Measurements from ENCODE around the gene INTS1.
A peak's percentile ranks its signal among the peaks of the same experiment; 100 is the strongest.

INTS1 gene

DNA sequence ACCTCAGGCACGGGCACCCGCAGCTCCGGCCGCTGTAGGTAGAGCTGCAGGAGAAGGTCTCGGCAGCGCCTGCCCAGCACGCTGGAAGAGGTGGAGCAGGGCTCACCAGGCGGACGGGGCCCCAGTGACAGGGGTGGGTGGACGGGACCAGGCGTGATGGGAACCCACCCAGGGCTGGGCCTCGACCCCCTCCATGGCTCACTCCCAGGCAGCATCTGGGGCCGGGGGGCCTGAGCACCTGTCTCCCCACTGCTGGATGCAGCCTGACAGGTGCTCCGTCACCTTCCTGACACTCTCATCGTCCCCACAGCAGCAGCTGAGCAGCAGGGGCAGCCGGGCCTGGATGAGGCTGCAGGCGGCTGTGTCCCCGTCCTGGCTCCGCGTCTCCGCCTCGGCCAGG lies 28.2 kb downstream of the INTS1 start:
- no peak for TF ChIP-seq POLR2AphosphoS5 (IDR thresholded peaks at IDR 0.05; ENCODE audit: low read depth, low read length)

DNA sequence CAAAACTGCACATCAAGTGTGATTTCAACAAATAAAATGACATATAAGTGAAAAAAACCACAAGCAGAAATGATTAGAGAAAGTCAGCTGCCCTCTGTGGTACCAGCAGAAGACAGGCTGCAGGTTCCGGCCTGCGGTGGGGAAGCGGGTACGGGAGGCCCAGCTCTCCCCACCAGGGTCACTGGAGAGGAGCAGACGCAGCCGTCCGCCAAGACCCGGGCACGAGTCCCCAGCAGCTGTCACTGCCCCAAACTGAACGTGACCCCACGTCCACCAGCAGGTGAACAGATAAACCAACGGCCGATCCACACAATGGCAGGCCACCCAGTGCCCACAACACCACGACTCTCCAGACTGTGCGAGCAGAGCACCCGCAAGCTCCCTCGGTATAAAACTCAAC lies 28.8 kb downstream of the INTS1 start:
- no peak for TF ChIP-seq FOXP2 (optimal IDR thresholded peaks at IDR 0.05; ENCODE audit: borderline replicate concordance, extremely low read depth, extremely low read length, insufficient read depth)
- TF ChIP-seq, protein P1, sequence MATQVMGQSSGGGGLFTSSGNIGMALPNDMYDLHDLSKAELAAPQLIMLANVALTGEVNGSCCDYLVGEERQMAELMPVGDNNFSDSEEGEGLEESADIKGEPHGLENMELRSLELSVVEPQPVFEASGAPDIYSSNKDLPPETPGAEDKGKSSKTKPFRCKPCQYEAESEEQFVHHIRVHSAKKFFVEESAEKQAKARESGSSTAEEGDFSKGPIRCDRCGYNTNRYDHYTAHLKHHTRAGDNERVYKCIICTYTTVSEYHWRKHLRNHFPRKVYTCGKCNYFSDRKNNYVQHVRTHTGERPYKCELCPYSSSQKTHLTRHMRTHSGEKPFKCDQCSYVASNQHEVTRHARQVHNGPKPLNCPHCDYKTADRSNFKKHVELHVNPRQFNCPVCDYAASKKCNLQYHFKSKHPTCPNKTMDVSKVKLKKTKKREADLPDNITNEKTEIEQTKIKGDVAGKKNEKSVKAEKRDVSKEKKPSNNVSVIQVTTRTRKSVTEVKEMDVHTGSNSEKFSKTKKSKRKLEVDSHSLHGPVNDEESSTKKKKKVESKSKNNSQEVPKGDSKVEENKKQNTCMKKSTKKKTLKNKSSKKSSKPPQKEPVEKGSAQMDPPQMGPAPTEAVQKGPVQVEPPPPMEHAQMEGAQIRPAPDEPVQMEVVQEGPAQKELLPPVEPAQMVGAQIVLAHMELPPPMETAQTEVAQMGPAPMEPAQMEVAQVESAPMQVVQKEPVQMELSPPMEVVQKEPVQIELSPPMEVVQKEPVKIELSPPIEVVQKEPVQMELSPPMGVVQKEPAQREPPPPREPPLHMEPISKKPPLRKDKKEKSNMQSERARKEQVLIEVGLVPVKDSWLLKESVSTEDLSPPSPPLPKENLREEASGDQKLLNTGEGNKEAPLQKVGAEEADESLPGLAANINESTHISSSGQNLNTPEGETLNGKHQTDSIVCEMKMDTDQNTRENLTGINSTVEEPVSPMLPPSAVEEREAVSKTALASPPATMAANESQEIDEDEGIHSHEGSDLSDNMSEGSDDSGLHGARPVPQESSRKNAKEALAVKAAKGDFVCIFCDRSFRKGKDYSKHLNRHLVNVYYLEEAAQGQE (IDR thresholded peaks at IDR 0.05; ENCODE audit: insufficient read depth in 1 of 2, low read depth in 2 of 2, low read length in 2 of 2): no peak
- no peak for TF ChIP-seq TAF1 (IDR thresholded peaks at IDR 0.05; ENCODE audit: borderline replicate concordance, insufficient read depth, low read length)
- no peak for TF ChIP-seq POLR2AphosphoS5 (IDR thresholded peaks at IDR 0.05; ENCODE audit: low read depth, low read length)
- TF ChIP-seq SIN3A (IDR thresholded peaks at IDR 0.05; ENCODE audit: borderline replicate concordance, insufficient read depth, low read length): no peak

DNA sequence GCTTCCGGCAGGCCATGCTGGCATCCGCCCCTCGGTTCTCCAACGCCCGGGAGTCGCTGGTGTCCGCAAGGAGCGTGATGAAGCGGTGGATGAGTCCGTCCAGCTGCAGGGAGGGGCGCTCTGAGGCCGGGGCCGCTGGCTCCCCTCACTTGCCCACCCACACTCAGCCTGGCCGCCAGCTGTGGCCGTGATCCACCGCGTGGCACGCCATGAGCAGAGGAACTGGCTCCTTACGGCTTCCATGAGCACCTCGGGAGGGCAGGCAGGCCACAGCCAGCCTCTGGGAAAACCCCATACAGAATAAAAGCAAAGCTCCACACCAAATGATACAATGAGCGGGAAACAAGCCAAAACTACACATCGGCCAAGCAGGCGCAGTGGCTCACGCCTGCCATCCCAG lies 29.5 kb downstream of the INTS1 start:
- TF ChIP-seq FOXP2 (optimal IDR thresholded peaks at IDR 0.05; ENCODE audit: borderline replicate concordance, extremely low read depth, extremely low read length, insufficient read depth): no peak
- no peak for TF ChIP-seq SIN3A (IDR thresholded peaks at IDR 0.05; ENCODE audit: borderline replicate concordance, insufficient read depth, low read length)
- no peak for TF ChIP-seq TAF1 (IDR thresholded peaks at IDR 0.05; ENCODE audit: borderline replicate concordance, insufficient read depth, low read length)
- TF ChIP-seq, protein P1 (IDR thresholded peaks at IDR 0.05; ENCODE audit: insufficient read depth in 1 of 2, low read depth in 2 of 2, low read length in 2 of 2): no peak
- no peak for TF ChIP-seq POLR2AphosphoS5 (IDR thresholded peaks at IDR 0.05; ENCODE audit: low read depth, low read length)

DNA sequence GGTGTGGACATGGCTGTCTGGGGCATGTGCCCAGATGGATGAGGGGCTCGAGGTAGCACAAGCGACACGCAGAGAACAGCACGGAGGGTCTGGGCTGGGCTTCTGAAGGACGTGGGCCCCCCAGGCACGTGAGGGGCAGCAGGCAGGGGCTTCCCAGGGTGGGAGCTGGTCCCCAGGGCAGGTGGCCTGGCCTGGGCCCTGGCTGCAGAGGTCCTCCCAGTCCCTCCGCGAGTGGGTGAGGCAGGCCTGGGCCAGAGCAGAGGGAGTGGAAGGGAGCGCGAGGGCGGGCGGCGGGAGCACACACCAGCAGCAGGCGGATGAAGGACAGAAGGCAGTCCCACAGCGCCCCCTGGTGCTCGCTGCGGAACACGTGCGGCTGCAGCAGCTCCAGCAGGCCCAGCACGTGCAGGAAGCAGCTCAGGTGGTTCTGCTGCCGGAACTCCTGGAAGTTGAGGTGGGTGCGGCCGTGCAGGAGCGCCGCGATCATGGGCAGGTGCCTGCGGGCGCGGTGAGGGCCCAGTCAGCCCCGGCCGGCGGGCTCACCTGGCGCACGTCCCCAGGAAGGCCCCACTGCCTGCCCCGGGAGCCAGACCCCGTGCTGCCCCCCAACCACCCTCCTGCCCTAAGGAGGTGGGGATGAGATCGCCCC lies 30.2 kb downstream of the INTS1 start:
- peak; percentile 67; the same call in 1 of the 2 replicates for TF ChIP-seq SIN3A (IDR thresholded peaks at IDR 0.05; ENCODE audit: borderline replicate concordance, insufficient read depth, low read length)
- TF ChIP-seq, protein P1 (IDR thresholded peaks at IDR 0.05; ENCODE audit: insufficient read depth in 1 of 2, low read depth in 2 of 2, low read length in 2 of 2): no peak

DNA sequence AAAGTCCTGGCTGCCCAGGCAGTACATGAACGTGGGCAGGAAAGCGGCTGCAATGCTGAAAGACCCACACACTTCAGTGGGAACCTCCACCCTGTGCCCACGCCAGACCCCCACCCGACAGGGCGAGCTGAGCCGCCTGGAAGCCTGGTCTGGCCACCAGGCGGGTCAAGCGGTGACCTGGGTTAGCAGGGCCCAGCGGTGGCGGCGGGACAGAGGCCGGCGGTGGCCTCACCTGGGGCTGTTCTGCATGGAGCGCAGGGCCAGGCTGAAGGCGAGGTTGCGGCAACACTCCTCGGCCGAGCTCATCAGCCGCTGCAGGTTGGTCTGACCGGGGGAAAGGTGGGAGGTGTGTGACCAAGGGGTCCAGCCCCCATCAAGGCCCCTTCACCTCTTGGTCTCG lies 33.3 kb downstream of the INTS1 start:
- TF ChIP-seq, protein P1 (IDR thresholded peaks at IDR 0.05; ENCODE audit: insufficient read depth in 1 of 2, low read depth in 2 of 2, low read length in 2 of 2): no peak
- TF ChIP-seq SIN3A (IDR thresholded peaks at IDR 0.05; ENCODE audit: borderline replicate concordance, insufficient read depth, low read length) (no peak), TAF1 (IDR thresholded peaks at IDR 0.05; ENCODE audit: borderline replicate concordance, insufficient read depth, low read length) (no peak), FOXP2 (optimal IDR thresholded peaks at IDR 0.05; ENCODE audit: borderline replicate concordance, extremely low read depth, extremely low read length, insufficient read depth) (no peak), POLR2AphosphoS5 (IDR thresholded peaks at IDR 0.05; ENCODE audit: low read depth, low read length) (no peak)

All from PFSK-1 (cell line).